Head of caudate nucleus (tissue), 42 donors: ENCODE measurements around the gene CEP44.
A peak's percentile ranks its signal among the peaks of the same experiment; 100 is the strongest.
"Not testable (repeated sequence)": the region's sequence is repeated elsewhere in the genome, so short reads cannot be mapped to it uniquely, and the experiment has no call there.

ENCODE experiments used
- DNase-seq, 42 donors: peaks; one replicate each; pipeline versions ENCODE4 v3.0.0 to v3.0.0-alpha.2; 2020 to 2021; ENCODE audit warnings: mixed read lengths in 7 of 42
- intact Hi-C: fragments of 100-400 bp; cut with DNase I; formaldehyde crosslinking; loops from one replicate; pipeline ENCODE4 v1.15.0; 2022

The CEP44 gene

DNA sequence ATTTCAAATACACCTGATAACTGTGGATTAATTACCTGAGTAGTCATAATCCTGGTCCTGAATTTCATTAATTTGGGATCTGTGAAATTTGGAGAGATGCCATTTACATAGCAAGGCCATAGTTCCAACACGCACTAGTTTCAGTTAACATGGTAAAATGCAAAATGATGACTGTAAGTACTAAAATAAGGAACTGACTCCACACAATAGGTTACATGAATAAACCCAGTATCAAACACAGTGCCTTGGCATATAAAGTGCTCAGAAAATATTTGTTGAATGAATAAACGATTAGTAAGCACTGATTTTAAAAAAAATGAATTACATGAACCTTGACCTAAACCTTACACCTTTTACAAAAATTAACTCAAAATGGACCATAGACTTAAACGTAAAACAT lies 9.3 kb upstream of the CEP44 start:
- DNase-seq = no peak
- intact Hi-C loops = no loop called here

DNA sequence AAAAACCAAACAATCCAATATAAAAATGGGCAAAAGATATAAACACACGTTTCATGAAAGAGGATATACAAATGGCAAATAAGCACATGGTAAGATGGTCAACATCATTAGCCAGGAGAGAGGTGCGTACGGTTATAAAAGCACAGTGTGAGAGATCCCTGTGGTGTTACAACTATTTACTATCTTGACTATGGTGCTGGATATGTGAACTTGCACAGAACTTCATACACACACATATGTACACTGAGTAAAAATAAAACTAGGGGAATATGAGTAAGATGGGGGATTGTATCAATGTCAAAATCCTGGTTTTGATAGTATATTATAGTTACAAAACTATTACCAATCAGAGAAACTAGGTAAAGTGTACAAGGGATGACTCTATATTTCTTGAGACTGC lies 8.6 kb upstream of the CEP44 start:
- DNase-seq = no peak
- intact Hi-C loops = no loop called here

DNA sequence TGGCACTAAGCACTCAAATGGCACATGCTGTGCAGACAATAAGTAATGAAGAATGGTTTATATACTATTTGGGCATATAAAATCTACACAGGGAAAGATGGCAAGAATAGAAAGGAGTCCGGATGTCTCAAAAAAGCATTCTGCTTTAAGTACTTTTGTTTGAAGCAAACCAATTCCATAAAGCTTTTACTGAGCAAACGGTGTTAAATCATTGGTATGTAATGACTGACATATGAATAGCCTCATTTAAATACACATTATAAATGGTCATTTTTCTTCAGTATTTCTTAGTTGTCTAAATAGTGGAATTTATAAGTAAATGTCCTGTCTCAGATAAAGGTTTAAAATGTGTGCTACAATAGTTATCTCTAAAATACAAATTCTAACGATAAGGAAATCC lies 6.3 kb upstream of the CEP44 start:
- intact Hi-C loops = no loop called here
- DNase-seq = no peak

DNA sequence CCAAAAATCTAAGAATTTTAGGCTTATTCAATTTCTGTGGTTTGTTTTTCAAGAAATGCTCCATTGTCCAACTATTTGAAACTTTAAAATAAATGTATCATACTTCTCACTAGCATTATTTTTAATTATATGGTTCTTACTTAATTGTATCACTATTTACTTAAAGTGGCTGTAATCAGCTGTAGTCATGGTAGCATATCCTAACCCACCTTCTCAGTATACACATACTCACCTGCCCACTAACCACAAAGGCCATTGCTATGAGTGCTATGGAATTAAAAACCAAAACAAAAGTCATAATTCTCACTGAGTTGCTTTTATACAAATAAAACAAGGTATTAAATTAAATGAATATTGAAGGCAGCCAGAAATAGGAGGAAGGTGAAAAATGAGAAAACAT lies 5.2 kb upstream of the CEP44 start:
- no peak for DNase-seq
- intact Hi-C loops = no loop called here

DNA sequence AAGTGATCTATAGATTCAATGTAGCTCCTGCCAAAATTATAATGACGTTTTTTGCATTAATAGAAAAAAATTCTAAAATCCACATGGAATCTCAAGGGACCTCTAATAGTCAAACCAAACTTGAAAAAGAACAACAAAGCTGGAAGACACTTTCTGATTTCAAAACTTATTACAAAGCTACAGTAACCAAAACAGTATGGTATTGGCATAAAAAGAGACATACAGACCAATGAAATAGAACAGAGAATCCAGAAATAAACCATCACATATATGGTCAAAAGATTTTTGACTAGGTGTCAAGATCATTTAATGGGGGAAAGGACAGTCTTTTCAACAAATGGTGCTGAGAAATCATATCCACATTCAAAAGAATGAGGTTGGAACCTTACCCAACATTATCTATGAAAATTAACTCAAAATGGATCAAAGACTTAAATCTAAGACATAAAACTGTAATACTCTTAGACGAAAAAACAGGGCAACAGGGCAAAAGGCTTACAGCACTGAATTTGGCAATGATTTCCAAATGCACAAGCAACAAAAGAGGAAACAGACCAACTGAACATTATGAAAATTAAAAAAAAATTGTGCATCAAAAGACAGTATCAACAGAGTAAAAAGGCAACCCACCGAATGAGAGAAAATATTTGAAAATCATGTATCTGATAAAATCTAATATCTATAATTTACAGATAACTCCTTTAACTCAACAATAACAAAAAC lies 4.1 kb upstream of the CEP44 start:
- DNase-seq = no peak
- intact Hi-C loops = no loop called here

DNA sequence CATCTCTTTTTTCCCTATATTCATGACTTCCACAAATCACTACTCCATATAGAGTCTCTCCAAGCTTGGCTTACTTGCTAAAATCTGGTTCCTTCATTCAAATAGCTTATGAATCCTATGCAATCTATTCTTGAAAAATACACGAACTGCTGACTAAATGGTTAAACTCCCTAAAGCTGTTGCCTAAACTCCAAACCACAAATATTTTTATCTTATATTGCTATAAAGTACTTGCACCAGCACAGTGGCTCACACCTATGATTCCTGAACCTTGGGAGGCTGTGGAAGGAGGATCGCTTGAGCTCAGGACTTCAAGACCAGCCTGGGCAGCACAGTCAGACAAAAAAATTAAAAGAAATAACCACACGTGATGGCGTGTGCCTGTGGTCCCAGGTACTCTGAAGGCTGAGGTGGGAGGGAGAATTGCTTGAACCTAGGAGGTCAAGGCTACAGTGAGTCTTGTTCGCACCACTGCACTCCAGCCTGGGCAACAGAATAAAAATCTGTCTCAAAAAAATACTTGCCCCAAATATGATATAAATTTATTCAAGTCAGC lies 2.5 kb upstream of the CEP44 start:
- no peak for DNase-seq
- intact Hi-C loops = no loop called here

DNA sequence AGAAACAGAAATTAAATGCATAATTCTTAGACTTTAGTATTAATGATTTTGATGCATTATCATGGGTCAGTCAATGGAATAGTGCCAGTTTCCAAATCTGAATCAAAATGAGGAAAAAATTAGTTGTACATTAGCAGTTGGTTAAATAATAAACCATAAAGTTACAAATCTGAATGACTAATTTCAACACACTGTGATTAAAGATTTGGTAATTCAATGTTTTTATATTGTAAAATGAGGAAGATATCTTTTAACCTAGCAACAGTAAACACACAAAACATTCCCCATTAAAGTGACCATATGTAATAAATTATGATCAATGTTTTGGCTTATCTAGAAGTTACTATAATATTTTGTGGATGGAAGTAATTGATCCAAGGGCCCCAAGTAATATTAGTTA lies 1.8 kb upstream of the CEP44 start:
- no peak for DNase-seq
- intact Hi-C loops = no loop called here

DNA sequence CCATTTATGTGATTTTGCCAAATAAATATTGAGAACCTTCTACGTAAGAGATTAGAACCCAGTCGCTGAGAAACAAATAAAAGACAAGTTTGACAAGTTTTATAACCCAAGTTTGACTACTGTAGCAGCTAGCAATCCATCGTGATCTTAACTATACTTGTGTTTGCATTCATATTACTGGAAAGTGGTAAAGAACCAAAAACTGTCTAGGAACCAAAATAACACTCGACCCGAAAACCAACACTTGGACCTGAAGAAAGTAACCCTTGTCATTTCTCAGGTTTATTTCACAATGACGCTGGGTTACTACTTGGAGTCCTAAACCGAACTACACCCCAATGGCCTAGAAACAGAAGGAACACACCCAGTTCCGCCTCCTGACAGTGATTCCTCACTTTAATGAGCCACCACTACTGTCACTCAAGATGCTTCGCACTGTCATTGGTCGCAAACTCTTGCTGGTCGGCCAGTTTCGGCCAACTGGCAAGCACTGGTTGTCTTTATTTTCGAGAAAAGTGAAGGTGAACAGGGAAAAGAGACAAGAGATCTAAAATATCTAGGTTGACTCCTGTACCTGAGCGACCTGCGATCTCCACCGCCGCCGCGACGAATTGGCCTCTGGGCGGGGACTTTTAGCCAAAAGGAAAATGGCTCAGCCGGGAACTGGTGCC lies 740 bp upstream of the CEP44 start:
- DNase-seq = peak; percentile 73 to 97 (median 92)
- intact Hi-C loops = no loop called here

DNA sequence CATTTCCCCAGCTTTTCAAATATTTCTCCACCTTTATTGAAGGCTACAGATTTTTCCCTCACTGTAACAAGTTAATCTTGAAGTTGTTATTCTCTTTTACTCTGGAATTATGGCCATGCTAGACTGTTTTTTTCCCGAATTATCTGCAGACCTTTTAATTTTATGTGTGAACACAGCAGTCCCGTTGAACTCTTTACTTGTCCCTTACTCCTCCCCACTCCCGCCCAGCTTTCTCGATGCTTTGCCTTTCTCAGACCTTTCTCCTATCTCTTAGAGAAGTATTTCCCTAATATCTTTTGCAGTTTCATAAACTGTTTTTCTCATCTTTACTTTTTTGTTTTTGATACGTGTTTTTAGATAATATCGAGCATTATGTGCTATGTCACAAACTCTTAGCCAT lies 776 bp downstream of the CEP44 start:
- no peak for DNase-seq
- intact Hi-C loops = no loop called here

DNA sequence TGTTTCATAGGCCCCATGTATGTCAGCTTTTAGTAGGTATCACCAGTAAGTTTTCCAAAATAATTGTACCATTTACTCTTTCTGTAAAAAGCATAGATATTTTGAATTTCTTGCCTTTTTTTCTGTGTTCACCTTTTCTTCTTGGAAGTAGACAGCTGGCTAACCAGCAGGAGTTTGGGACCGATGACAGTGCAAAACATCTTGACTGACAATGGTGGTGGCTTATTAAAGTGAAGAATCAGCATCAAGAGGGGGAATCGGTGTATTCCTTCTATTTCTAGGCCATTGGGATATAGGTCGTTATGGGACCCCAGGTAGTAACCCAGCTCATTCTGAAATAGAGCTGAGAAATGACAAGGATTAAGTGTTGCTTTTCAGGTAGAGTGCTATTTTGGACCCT lies 3.2 kb downstream of the CEP44 start:
- DNase-seq = no peak
- intact Hi-C loops = no loop called here

DNA sequence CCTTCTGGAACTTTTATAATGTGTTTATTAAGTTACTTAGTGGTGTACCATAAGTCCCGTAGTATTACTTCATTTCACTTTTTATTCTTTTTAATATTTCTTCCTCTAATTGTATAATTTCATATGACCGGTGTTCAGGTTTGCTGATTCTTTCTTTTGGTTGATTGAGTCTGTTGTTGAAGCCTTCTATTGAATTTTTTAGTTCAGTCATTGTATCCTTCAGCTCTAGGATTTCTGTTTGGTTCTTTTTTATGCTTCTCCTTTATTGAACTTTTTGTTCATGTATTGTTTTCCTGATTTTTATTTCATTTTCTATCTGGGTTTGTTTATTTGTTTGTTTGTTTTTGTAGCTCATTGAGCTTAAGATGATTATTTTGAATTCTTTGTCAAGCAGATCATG lies 8.8 kb downstream of the CEP44 start:
- DNase-seq = no peak
- intact Hi-C loops = no loop called here

DNA sequence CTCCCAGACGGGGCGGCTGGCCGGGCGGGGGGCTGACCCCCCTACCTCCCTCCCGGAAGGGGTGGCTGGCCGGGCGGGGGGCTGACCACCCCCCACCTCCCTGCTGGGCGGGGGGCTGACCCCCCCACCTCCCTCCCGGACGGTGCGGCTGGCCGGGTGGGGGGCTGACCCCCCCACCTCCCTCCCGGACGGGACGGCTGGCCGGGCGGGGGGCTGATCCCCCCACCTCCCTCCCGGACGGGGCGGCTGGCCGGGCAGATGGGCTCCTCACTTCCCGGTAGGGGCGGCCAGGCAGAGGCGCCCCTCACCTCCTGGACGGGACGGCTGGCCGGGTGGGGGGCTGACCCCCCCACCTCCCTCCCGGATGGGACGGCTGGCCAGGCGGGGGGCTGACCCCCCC lies 10.9 kb downstream of the CEP44 start:
- DNase-seq, intact Hi-C loops: not testable (repeated sequence)

DNA sequence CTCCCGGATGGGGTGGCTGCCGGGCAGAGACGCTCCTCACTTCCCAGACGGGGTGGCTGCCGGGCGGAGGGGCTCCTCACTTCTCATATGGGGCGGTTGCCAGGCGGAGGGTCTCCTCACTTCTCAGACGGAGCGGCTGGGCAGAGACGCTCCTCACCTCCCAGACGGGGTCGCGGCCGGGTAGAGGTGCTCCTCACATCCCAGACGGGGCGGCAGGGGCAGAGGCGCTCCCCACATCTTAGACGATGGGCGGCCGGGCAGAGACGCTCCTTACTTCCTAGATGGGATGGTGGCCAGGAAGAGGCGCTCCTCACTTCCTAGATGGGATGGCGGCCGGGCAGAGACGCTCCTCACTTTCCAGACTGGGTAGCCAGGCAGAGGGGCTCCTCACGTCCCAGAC lies 11.4 kb downstream of the CEP44 start:
- intact Hi-C loops = not testable (repeated sequence)

DNA sequence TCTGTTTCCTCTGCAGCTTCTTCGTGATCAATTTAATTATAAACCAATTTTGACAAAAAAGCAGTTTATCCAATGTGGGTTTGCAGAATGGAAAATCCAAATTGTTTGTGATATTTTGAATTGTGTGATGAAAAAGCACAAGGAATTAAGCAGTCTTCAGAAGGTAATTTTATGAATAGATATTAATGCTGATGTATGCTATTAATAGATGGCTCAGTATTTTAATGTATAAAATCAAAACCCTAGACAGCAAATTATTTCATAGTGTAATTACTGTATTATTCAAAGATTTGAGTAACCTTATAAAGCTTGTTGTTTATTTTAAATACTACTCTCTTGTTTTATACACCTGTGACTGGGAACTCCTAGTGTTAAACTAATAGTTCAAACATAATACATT lies 20.0 kb downstream of the CEP44 start:
- intact Hi-C loops = no loop called here

More for the DNA sequence above, 11.4 kb downstream of the CEP44 start:
- DNase-seq = not testable (repeated sequence)

DNA sequence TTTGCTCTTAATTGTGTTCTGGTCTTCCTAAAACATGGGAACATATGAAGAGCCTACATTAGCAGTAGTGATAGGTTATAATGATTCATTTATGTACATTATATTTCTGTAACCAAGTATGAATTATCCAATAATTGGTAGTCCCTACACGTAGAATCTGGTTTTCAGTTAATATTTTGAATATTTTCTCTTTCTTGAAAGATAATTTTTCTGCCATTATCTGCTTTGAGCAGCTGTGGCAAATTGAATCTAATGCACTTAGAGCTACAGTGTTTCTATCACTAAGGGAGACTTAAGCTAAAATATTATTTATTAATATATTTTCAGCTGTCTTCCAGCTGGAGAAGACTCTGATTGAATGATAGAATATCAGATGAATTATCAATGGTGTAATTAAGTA lies 21.0 kb downstream of the CEP44 start:
- intact Hi-C loops = no loop called here
- no peak for DNase-seq

More for the DNA sequence above, 20.0 kb downstream of the CEP44 start:
- DNase-seq = no peak

DNA sequence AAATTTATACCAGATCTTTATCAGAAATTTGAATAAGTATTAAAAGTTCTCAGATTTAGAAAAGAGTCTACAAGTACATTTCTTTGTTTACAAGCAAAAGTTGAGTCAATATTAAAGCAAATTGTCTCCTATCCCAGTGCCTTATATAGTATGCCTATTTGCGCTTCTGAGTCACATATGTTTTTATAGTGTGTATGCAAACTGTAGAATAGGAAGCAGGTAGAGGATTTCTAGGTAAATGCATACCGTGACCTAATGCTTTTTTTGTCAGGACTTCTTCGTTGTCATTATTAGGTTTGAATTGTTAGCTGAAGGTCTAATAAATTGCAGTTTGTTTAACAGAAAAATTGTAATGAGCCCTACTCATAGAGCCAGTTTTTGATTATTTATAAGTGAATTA lies 22.2 kb downstream of the CEP44 start:
- intact Hi-C loops = no loop called here
- no peak for DNase-seq

DNA sequence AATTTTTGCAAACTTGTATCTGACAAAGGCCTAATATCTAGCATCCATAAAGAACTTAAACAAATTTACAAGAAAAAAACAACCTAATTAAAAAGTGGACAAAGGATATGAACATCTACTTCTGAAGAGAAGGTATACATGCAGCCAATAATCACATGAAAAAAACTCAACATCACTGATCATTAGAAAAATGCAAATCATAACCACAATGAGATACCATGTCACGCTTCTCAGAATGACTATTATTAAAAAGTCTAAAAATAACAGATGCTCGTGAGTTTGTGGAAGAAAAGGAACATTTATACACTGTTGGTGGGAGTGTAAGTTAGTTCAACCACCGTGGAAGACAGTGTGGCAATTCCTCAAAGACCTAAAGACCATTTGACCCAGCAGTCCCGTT lies 24.0 kb downstream of the CEP44 start:
- intact Hi-C loops = no loop called here
- DNase-seq = no peak

DNA sequence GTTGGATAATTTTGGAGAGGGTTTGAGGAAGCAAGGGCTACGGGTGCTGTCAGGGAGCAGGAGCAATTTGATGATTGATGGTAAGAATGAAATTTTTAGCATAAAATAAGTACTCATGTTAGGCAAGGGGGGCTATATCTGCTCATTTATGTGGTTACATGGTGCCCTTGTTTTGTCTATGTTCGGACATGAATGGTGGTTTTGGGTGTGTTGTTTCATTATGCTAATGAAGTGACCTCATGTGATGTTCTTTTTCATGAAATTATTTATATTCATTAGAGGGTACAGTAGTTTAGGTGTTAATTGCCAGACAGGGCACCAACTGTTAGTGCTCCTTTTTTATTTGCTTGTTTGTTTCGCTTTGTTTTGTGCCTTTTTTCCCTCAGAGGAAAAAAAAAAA lies 29.3 kb downstream of the CEP44 start:
- no peak for DNase-seq
- intact Hi-C loops = no loop called here

DNA sequence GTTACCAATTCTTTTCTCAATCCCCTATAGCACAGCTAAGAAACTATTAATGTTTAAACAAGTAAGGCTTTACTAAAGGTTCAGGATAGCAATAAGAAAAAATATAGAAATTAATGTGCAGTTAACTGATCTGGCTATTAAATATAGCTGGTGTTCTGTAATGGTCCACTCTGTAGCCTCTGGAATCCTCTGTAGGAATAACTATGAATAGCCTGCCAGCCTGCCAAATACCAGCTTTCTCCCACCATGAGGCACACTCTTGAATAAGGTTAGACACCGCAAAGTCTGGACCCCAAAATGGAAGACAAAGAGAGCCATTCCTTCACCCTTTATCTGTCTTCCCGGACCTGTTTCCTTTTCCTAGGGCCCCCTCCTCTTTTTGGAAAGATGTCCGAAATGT lies 30.6 kb downstream of the CEP44 start:
- no peak for DNase-seq
- intact Hi-C loops = no loop called here

DNA sequence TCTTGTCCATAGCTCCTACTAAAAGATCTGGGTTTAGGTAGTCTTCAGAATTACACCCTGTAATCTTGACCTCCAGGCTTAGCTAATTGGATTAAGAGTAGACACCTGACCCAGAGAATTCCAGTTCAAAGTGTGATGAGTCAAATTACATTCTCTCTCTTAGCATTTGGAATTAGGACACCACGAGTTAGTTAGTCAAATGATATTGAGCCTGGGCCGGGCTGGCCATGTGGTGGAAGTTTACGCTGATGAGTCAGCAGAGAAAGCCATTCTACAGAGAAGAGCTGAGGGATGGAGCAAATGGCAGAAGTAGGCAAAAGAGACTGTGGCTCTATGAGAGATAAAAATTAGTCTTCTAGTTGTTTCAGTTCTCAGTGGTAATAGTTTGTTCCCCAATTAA lies 31.1 kb downstream of the CEP44 start:
- no peak for DNase-seq
- intact Hi-C loops = no loop called here

DNA sequence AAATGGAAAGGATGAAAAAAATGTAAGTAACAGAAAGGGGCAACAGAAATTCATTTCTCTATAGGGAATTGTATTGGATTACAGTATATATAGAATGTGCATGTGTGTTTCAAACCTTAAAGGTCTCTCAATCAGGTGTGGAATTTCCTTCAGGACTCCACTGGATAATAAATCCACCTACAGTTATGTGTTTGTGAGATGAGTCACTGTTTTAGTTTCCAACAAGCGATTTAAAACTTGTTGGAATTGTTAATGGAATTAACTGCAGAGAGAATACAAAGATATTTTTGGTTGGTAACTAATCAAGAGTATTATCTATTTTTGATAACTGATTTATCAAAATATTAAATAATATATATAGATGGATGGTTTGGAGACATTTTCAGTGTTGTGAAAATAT lies 32.8 kb downstream of the CEP44 start:
- DNase-seq = no peak
- intact Hi-C loops = no loop called here
